ENCODE measurements around the gene AGO3.

The AGO3 gene

GRCh38 chr1:35932941-35933340 lies 2.0 kb downstream of the AGO3 start:
- no peak for TF ChIP-seq CTCF (conservative IDR thresholded peaks at IDR 0.05; ENCODE audit: low read depth, low read length)
- DNase-seq (ENCODE audit: low read depth), result no peak

GRCh38 chr1:35935442-35936388 lies 4.8 kb downstream of the AGO3 start:
- no peak for TF ChIP-seq CTCF (conservative IDR thresholded peaks at IDR 0.05; ENCODE audit: low read depth, low read length)
- no peak for DNase-seq (ENCODE audit: low read depth)
- no peak overlapping the region for H3K4me3 ChIP-seq (ENCODE audit: low read length)

More at GRCh38 chr1:35932941-35933340, 2.0 kb downstream of the AGO3 start:
- H3K4me3 ChIP-seq (ENCODE audit: low read length), result no peak overlapping the region

GRCh38 chr1:35936838-35937237 lies 5.9 kb downstream of the AGO3 start:
- DNase-seq (ENCODE audit: low read depth), result no peak
- TF ChIP-seq CTCF (conservative IDR thresholded peaks at IDR 0.05; ENCODE audit: low read depth, low read length), result no peak
- no peak overlapping the region for H3K4me3 ChIP-seq (ENCODE audit: low read length)

GRCh38 chr1:35939484-35939883 lies 8.6 kb downstream of the AGO3 start:
- H3K4me3 ChIP-seq (ENCODE audit: low read length), result no peak overlapping the region
- TF ChIP-seq CTCF (conservative IDR thresholded peaks at IDR 0.05; ENCODE audit: low read depth, low read length), result no peak

GRCh38 chr1:35945327-35945726 lies 14.4 kb downstream of the AGO3 start:
- H3K4me3 ChIP-seq (ENCODE audit: low read length), result no peak overlapping the region
- no peak for DNase-seq (ENCODE audit: low read depth)
- TF ChIP-seq CTCF (conservative IDR thresholded peaks at IDR 0.05; ENCODE audit: low read depth, low read length), result no peak

More at GRCh38 chr1:35939484-35939883, 8.6 kb downstream of the AGO3 start:
- no peak for DNase-seq (ENCODE audit: low read depth)

GRCh38 chr1:35947547-35947946 lies 16.6 kb downstream of the AGO3 start:
- DNase-seq (ENCODE audit: low read depth), result no peak
- TF ChIP-seq CTCF (conservative IDR thresholded peaks at IDR 0.05; ENCODE audit: low read depth, low read length), result no peak
- no peak overlapping the region for H3K4me3 ChIP-seq (ENCODE audit: low read length)

- no peak overlapping the region for H3K4me3 ChIP-seq (ENCODE audit: low read length)
- no peak for DNase-seq (ENCODE audit: low read depth)
- TF ChIP-seq CTCF (conservative IDR thresholded peaks at IDR 0.05; ENCODE audit: low read depth, low read length), result no peak
These were observed 27.7 kb downstream of the AGO3 start for GRCh38 chr1:35958558-35958957.

Measured in retinal pigment epithelial cell (primary cell).